Astrocyte (in vitro differentiated cells and primary cell): Measurements from ENCODE around the gene PJVK.

Experiments used
- EZH2 ChIP-seq: IDR thresholded peaks from 2 replicates; pipeline ENCODE4 v1.6.1; 2012; ENCODE audit warnings: mild to moderate bottlenecking, low read length, inconsistent platforms; ENCODE audit not compliant: insufficient read depth
- TF ChIP-seq, protein P1 (sequence below): IDR thresholded peaks from 2 replicates; pipeline ENCODE4 v1.5.1; 2011; ENCODE audit warnings: low read depth, mild to moderate bottlenecking, inconsistent platforms, low read length, moderate library complexity; ENCODE audit not compliant: insufficient read depth

DNA sequence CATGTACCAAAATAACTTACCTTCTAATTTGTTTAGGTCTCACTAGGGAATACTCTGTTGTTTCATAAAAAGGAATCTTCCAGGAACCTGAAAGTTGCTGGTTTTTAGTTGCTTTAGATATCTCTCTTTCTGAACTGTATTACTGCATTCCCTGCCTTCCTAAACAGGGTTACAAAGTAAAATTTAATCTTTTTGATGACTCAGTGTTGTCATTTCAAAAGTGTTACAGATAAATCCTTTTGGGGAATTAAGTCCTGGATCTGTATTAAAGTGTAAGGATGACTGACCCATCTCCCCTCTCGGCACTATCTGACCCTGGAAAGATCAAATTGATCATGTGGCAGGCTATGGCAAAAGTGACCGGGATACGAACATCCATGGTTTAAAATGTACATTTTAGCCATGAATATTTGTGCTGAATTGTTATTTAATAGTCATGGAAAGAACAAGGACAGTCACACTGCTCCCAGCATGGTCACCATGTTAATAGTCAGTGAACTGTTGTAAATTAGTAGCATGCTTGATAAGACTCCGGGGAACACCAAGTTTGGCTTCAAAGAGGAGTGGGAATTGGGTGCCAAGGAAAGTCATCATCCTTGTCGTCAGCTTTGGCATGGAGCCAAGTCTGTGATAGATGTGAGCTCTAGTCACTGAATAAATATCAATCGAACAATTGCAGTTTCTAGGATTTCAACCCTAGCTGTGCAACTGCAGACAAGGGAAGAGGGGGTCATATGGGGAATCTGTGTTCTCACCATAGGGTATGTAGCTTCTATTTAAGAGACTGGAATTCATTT lies 33.3 kb downstream of the PJVK start:
- TF ChIP-seq, protein P1, sequence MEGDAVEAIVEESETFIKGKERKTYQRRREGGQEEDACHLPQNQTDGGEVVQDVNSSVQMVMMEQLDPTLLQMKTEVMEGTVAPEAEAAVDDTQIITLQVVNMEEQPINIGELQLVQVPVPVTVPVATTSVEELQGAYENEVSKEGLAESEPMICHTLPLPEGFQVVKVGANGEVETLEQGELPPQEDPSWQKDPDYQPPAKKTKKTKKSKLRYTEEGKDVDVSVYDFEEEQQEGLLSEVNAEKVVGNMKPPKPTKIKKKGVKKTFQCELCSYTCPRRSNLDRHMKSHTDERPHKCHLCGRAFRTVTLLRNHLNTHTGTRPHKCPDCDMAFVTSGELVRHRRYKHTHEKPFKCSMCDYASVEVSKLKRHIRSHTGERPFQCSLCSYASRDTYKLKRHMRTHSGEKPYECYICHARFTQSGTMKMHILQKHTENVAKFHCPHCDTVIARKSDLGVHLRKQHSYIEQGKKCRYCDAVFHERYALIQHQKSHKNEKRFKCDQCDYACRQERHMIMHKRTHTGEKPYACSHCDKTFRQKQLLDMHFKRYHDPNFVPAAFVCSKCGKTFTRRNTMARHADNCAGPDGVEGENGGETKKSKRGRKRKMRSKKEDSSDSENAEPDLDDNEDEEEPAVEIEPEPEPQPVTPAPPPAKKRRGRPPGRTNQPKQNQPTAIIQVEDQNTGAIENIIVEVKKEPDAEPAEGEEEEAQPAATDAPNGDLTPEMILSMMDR, result no peak
- TF ChIP-seq EZH2, result no peak
